Ishikawa (cell line): ENCODE results near the gene OAT.

Source experiments
- EP300 ChIP-seq: IDR thresholded peaks from 2 replicates; pipeline ENCODE4 v1.6.1; 2012; ENCODE audit warnings: borderline replicate concordance
- FOXM1 ChIP-seq: IDR thresholded peaks from 2 replicates; pipeline ENCODE4 v1.6.1; 2012; ENCODE audit warnings: low read depth, borderline replicate concordance
- USF1 ChIP-seq: IDR thresholded peaks from 2 replicates; pipeline ENCODE4 v1.6.1; 2012
- ZBTB7A ChIP-seq: IDR thresholded peaks from 2 replicates; pipeline ENCODE4 v1.6.1; 2012; ENCODE audit warnings: low read depth

DNA sequence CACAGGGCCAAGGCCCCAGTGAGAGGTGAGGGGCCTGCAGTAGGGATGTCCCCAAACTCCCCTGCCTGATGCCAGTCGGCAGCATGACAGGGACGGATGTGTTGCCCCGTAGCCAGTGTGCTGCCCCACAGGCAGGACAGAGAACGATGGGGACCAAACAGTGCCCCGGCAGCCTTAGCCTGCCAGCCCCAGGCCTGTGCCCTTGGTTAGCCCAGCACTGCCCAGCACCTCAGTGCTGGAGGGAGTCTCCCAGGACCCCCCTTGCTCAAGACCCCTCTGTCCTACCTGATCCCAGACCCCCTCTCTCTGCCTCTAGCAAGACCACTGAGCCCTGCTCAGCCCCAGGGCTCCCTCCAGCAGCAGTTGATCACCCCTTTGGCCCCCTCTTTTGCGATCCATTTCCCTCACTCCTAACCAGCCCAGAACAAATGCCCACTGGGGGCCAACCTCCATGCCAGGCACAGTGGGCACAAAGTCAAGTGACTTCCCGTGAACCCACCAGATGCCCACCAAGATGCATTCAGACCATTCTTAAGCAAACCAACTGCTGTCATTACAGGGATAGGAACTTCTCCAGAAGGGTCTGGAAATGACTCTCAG, 34.0 kb downstream of the OAT start:
- no peak for TF ChIP-seq USF1
- TF ChIP-seq EP300, result no peak
- TF ChIP-seq ZBTB7A, result no peak
- no peak for TF ChIP-seq FOXM1
